NT2/D1 (cell line): ENCODE measurements around the gene RTP5.

Experiments
- SUZ12 ChIP-seq: IDR thresholded peaks from 2 replicates; pipeline ENCODE4 v1.6.1; 2011; ENCODE audit not compliant: insufficient read length, insufficient read depth; ENCODE audit errors: extremely low read depth
- YY1 ChIP-seq: IDR thresholded peaks from 2 replicates; pipeline ENCODE4 v1.6.1; 2011; ENCODE audit not compliant: insufficient read length, insufficient read depth
- ZNF274 ChIP-seq: IDR thresholded peaks from 2 replicates; pipeline ENCODE4 v1.6.1; 2011; ENCODE audit warnings: mild to moderate bottlenecking, low read depth, low read length

DNA sequence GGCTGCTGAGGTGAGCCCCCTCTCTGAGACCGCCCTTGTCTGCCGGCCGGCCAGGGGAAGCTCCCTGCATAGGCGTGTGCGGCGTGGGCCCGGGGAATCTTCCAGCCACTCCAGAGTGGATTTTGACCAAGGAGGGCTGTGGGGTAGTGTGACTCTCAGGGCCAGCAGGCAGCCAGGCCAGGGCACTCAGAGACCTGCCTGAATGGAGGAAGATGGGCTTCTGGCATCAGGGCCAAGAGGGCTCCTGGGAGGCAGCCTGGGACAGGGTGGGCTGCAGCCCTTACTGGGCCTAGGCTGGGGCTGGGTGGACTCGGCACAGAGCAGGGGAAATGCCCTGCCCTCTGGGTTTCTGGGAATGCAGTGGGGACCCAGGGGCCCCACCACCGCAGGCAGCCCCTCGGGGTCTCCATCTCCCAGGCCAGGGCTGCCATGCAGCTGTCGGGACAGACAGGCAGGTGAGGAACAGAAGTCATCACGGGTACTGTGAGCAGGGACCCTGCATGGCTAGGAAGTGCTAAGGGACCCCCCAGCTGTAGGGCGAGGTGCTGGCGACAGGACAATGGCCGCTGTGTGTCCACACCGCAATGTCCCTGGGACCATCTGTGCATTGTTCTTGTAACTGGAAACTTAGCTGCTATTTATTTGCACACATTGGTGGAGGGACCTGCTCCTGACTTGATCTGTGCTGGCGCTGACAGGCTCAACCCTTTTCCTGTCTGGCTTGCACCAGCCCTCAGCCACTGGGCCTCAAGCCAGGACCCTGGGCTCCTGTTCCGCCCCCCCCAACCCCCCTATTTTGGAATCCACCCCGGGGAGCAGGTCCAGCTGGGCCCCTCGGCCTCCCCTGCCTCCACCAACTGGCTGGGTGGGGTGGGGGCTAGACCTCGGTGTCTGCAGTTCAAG is 14.9 kb upstream of the RTP5 start:
- TF ChIP-seq YY1 (no peak), ZNF274 (no peak), SUZ12 (no peak)
